Astrocyte (in vitro differentiated cells and primary cell): Measurements from ENCODE around the gene ATP1A3. TPM values are rescaled to one million over a fixed set of nuclear protein-coding genes. Genes with fewer than 3 reads are reported as not detected.

Experiments used
- DNase-seq: peaks from one replicate; pipeline ENCODE4 v3.0.0-alpha.2; 2010; ENCODE audit warnings: low read depth
- FAIRE-seq: peaks from 2 replicates; lab custom pipeline; 2011; peaks lifted over from hg19 to GRCh38; lab: Jason Lieb, UNC
- H2AFZ ChIP-seq: 2 replicates; pipeline ENCODE4 v1.6.0; 2012; ENCODE audit warnings: low read depth, low read length, inconsistent platforms
- H3K27ac ChIP-seq: 2 replicates; pipeline ENCODE4 v1.5.1; 2011; ENCODE audit warnings: low read depth, low read length, inconsistent platforms
- H3K27me3 ChIP-seq: 2 replicates; pipeline ENCODE4 v1.6.0; 2011; ENCODE audit warnings: low read length, inconsistent platforms; ENCODE audit not compliant: insufficient read depth
- H3K36me3 ChIP-seq: 2 replicates; pipeline ENCODE4 v1.5.1; 2011; ENCODE audit warnings: low read length, inconsistent platforms; ENCODE audit not compliant: insufficient read depth
- H3K4me1 ChIP-seq: 2 replicates; pipeline ENCODE4 v1.5.1; 2011; ENCODE audit warnings: low read length, inconsistent platforms; ENCODE audit not compliant: insufficient read depth
- H3K4me2 ChIP-seq: 2 replicates; pipeline ENCODE4 v1.6.0; 2012; ENCODE audit warnings: low read length, inconsistent platforms
- H3K4me3 ChIP-seq: 2 replicates; pipeline ENCODE4 v1.5.1; 2011; ENCODE audit warnings: low read depth, mild to moderate bottlenecking, low read length, inconsistent platforms; ENCODE audit not compliant: insufficient read depth
- H3K79me2 ChIP-seq: 2 replicates; pipeline ENCODE4 v1.6.0; 2012; ENCODE audit warnings: mild to moderate bottlenecking, low read length, inconsistent platforms; ENCODE audit not compliant: insufficient read depth
- H3K9ac ChIP-seq: 2 replicates; pipeline ENCODE4 v1.6.0; 2012; ENCODE audit warnings: mild to moderate bottlenecking, low read length, inconsistent platforms
- H3K9me3 ChIP-seq: 2 replicates; pipeline ENCODE4 v1.5.1; 2012; ENCODE audit warnings: low read depth, mild to moderate bottlenecking, low read length, inconsistent platforms; ENCODE audit not compliant: insufficient read depth
- H4K20me1 ChIP-seq: 2 replicates; pipeline ENCODE4 v1.6.0; 2012; ENCODE audit warnings: low read length, inconsistent platforms; ENCODE audit not compliant: insufficient read depth
- H3K27ac Mint-ChIP-seq: one replicate; pipeline ENCODE4 v1.8.0; 2021; ENCODE audit warnings: mild to moderate bottlenecking, mixed read lengths; ENCODE audit not compliant: unreplicated experiment
- H3K27me3 Mint-ChIP-seq: one replicate; pipeline ENCODE4 v1.8.0; 2021; ENCODE audit warnings: low read depth, mixed read lengths; ENCODE audit not compliant: unreplicated experiment
- H3K36me3 Mint-ChIP-seq: one replicate; pipeline ENCODE4 v1.8.0; 2021; ENCODE audit warnings: low read depth, mixed read lengths; ENCODE audit not compliant: unreplicated experiment
- H3K4me1 Mint-ChIP-seq: one replicate; pipeline ENCODE4 v1.8.0; 2021; ENCODE audit warnings: low read depth, mixed read lengths; ENCODE audit not compliant: unreplicated experiment
- H3K4me3 Mint-ChIP-seq: one replicate; pipeline ENCODE4 v1.8.0; 2021; ENCODE audit warnings: mild to moderate bottlenecking, moderate library complexity, mixed read lengths; ENCODE audit not compliant: unreplicated experiment
- H3K9me3 Mint-ChIP-seq: one replicate; pipeline ENCODE4 v1.8.0; 2021; ENCODE audit warnings: mild to moderate bottlenecking, mixed read lengths; ENCODE audit not compliant: unreplicated experiment
- CTCF ChIP-seq: IDR thresholded peaks from 2 replicates; pipeline ENCODE4 v1.5.1; 2011; ENCODE audit warnings: low read depth, mild to moderate bottlenecking, inconsistent platforms, low read length, moderate library complexity; ENCODE audit not compliant: insufficient read depth
- EZH2 ChIP-seq: IDR thresholded peaks from 2 replicates; pipeline ENCODE4 v1.6.1; 2012; ENCODE audit warnings: mild to moderate bottlenecking, low read length, inconsistent platforms; ENCODE audit not compliant: insufficient read depth
- total RNA-seq: library from RNA; stranded (reverse); gene quantifications from 2 replicates; pipeline ENCODE4 v1.2.1, GENCODE V29; 2021

Gene ATP1A3
- total RNA-seq, 1 donor from 2014 or later: 3.4 TPM

- H3K79me2 ChIP-seq: no peaks in the 10 kb centered on the region
- H3K9me3 Mint-ChIP-seq: peaks cover 4% of the 10 kb centered on the region
- FAIRE-seq: no peak
- H4K20me1 ChIP-seq: peaks cover 22% of the 10 kb centered on the region
- no peak overlapping the region for H3K9ac ChIP-seq
- H3K36me3 Mint-ChIP-seq: no peaks in the 10 kb centered on the region
- no peak overlapping the region for H3K27ac ChIP-seq
- H3K4me3 Mint-ChIP-seq: peak overlapping the region; percentile 5
- H3K4me3 ChIP-seq: no peak overlapping the region
- peaks cover 88% of the 10 kb centered on the region for H3K27me3 ChIP-seq
- H3K4me1 ChIP-seq: no peaks in the 10 kb centered on the region
- peaks cover 18% of the 10 kb centered on the region for H3K9me3 ChIP-seq
- H3K4me1 Mint-ChIP-seq: no peaks in the 10 kb centered on the region
- peaks cover 15% of the 10 kb centered on the region for H3K27me3 Mint-ChIP-seq
- TF ChIP-seq EZH2 (peak; percentile 36), CTCF (no peak)
- H3K4me2 ChIP-seq: no peak overlapping the region
- H3K27ac Mint-ChIP-seq: no peak overlapping the region
- H3K36me3 ChIP-seq: no peaks in the 10 kb centered on the region
- no peak for DNase-seq
- no peak overlapping the region for H2AFZ ChIP-seq
Observed at GRCh38 chr19:41920882-41921576, 73.0 kb downstream of the ATP1A3 start.

- TF ChIP-seq CTCF (no peak), EZH2 (peak; percentile 3)
- H3K27me3 ChIP-seq: peaks cover 88% of the 10 kb centered on the region
- H3K4me1 Mint-ChIP-seq: no peaks in the 10 kb centered on the region
- H3K27me3 Mint-ChIP-seq: peaks cover 15% of the 10 kb centered on the region
- no peak overlapping the region for H3K27ac ChIP-seq
- H3K27ac Mint-ChIP-seq: no peak overlapping the region
- H4K20me1 ChIP-seq: peaks cover 17% of the 10 kb centered on the region
- H3K9ac ChIP-seq: no peak overlapping the region
- no peaks in the 10 kb centered on the region for H3K79me2 ChIP-seq
- no peaks in the 10 kb centered on the region for H3K36me3 ChIP-seq
- peaks cover 14% of the 10 kb centered on the region for H3K9me3 ChIP-seq
- DNase-seq (no peak), FAIRE-seq (peak; percentile 50)
- H3K4me3 ChIP-seq: no peak overlapping the region
- H3K36me3 Mint-ChIP-seq: no peaks in the 10 kb centered on the region
- H3K4me2 ChIP-seq: no peak overlapping the region
- no peak overlapping the region for H2AFZ ChIP-seq
- no peak overlapping the region for H3K4me3 Mint-ChIP-seq
- no peaks in the 10 kb centered on the region for H3K4me1 ChIP-seq
- peaks cover 4% of the 10 kb centered on the region for H3K9me3 Mint-ChIP-seq
Observed at GRCh38 chr19:41919948-41920712, 73.9 kb downstream of the ATP1A3 start.
